Progenitor cell of endocrine pancreas (in vitro differentiated cells): ENCODE measurements around the gene LRP1B. TPM values are rescaled to one million over a fixed set of nuclear protein-coding genes. Genes with fewer than 3 reads are reported as not detected.
A peak's percentile ranks its signal among the peaks of the same experiment; 100 is the strongest.

Experiments
- DNase-seq: peaks from one replicate; pipeline ENCODE4 v3.0.0; 2021; ENCODE audit warnings: low spot score; ENCODE audit not compliant: unreplicated experiment
- H3K27ac Mint-ChIP-seq: 2 replicates; pipeline ENCODE4 v1.8.0; 2021; ENCODE audit warnings: mild to moderate bottlenecking, moderate library complexity, mixed read lengths
- H3K27me3 Mint-ChIP-seq: 2 replicates; pipeline ENCODE4 v1.8.0; 2021; ENCODE audit warnings: mixed read lengths
- H3K36me3 Mint-ChIP-seq: 2 replicates; pipeline ENCODE4 v1.8.0; 2022; ENCODE audit warnings: mixed read lengths; ENCODE audit not compliant: insufficient read depth
- H3K4me1 Mint-ChIP-seq: 2 replicates; pipeline ENCODE4 v1.8.0; 2021; ENCODE audit warnings: low read depth, mixed read lengths
- H3K4me3 Mint-ChIP-seq: 2 replicates; pipeline ENCODE4 v1.8.0; 2021; ENCODE audit warnings: low read depth, mild to moderate bottlenecking, moderate library complexity, mixed read lengths
- H3K9me3 Mint-ChIP-seq: 2 replicates; pipeline ENCODE4 v1.8.0; 2021; ENCODE audit warnings: low read depth, mixed read lengths
- CTCF ChIP-seq: fragments of 200-600 bp; sonication (generic); IDR thresholded peaks from one replicate; pipeline ENCODE4 v1.5.0; 2021; ENCODE audit warnings: antibody characterized with exemption, mild to moderate bottlenecking; ENCODE audit not compliant: unreplicated experiment
- total RNA-seq: library from RNA; stranded (reverse); gene quantifications from 2 replicates; pipeline ENCODE4 v1.2.1, GENCODE V29; 2021

The LRP1B gene
- total RNA-seq, 1 donor from 2014 or later: 0.57 TPM

- H3K27ac Mint-ChIP-seq: no peak overlapping the region
- DNase-seq: no peak
Observed at GRCh38 chr2:141384676-141385075, 746.1 kb downstream of the LRP1B start.

GRCh38 chr2:141381946-141382345 lies 748.9 kb downstream of the LRP1B start:
- Mint-ChIP-seq H3K36me3 (no peaks in the 10 kb centered on the region), H3K27ac (peak overlapping the region; percentile 65), H3K9me3 (peaks cover 9% of the 10 kb centered on the region), H3K4me3 (no peak overlapping the region), H3K4me1 (peaks cover 17% of the 10 kb centered on the region), H3K27me3 (no peaks in the 10 kb centered on the region)
- DNase-seq: no peak
- TF ChIP-seq CTCF: no peak

More at GRCh38 chr2:141384676-141385075, 746.1 kb downstream of the LRP1B start:
- no peak for TF ChIP-seq CTCF
- no peaks in the 10 kb centered on the region for H3K36me3 Mint-ChIP-seq
- no peaks in the 10 kb centered on the region for H3K27me3 Mint-ChIP-seq
- H3K4me3 Mint-ChIP-seq: no peak overlapping the region
- H3K9me3 Mint-ChIP-seq: no peaks in the 10 kb centered on the region
- peaks cover 17% of the 10 kb centered on the region for H3K4me1 Mint-ChIP-seq

- H3K9me3 Mint-ChIP-seq: peaks cover 9% of the 10 kb centered on the region
- no peaks in the 10 kb centered on the region for H3K36me3 Mint-ChIP-seq
- no peak overlapping the region for H3K27ac Mint-ChIP-seq
- no peak for DNase-seq
- no peaks in the 10 kb centered on the region for H3K27me3 Mint-ChIP-seq
- no peak overlapping the region for H3K4me3 Mint-ChIP-seq
- H3K4me1 Mint-ChIP-seq: peaks cover 17% of the 10 kb centered on the region
- no peak for TF ChIP-seq CTCF
Observed at GRCh38 chr2:141380008-141380979, 750.5 kb downstream of the LRP1B start.

GRCh38 chr2:141364821-141365220 lies 766.0 kb downstream of the LRP1B start:
- TF ChIP-seq CTCF: no peak

GRCh38 chr2:141362311-141362710 lies 768.5 kb downstream of the LRP1B start:
- H3K4me1 Mint-ChIP-seq: no peaks in the 10 kb centered on the region
- H3K27me3 Mint-ChIP-seq: no peaks in the 10 kb centered on the region
- no peak for TF ChIP-seq CTCF
- DNase-seq: no peak
- H3K36me3 Mint-ChIP-seq: no peaks in the 10 kb centered on the region
- no peak overlapping the region for H3K4me3 Mint-ChIP-seq
- no peak overlapping the region for H3K27ac Mint-ChIP-seq
- H3K9me3 Mint-ChIP-seq: no peaks in the 10 kb centered on the region

More at GRCh38 chr2:141364821-141365220, 766.0 kb downstream of the LRP1B start:
- no peak overlapping the region for H3K27ac Mint-ChIP-seq
- peaks cover 2% of the 10 kb centered on the region for H3K9me3 Mint-ChIP-seq
- H3K4me3 Mint-ChIP-seq: no peak overlapping the region
- H3K36me3 Mint-ChIP-seq: no peaks in the 10 kb centered on the region
- H3K27me3 Mint-ChIP-seq: no peaks in the 10 kb centered on the region
- DNase-seq: no peak
- no peaks in the 10 kb centered on the region for H3K4me1 Mint-ChIP-seq
